ENCODE measurements around the gene IFT80. TPM values are rescaled to one million over a fixed set of nuclear protein-coding genes. Genes with fewer than 3 reads are reported as not detected.

The IFT80 gene
- polyA plus RNA-seq, 1 of the 3 experiments (the other 2 are of a cell fraction), result 10.5 TPM

DNA sequence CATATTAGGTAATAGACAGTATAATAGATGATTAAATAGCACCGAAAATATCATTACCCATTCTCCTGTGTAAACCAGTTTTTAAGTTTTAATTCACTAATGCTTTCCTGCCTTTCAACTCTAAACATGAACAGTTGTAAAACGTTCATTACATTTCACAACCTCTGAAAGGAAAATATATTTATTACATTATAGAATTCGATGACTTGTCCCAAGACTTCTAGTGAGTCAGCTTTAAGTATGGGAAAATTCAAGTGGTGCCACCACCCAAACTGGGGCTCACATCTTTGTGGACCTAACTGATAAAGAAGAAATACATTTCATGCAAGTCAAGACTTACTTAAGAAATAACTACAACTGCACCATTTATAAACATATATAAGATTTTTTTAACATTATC, 48.5 kb upstream of the IFT80 start:
- Histone ChIP-seq H3K9me3 (no peaks in the 10 kb centered on the region), H3K4me1 (ENCODE audit: control insufficient read depth in 1 of 2, insufficient read depth in 2 of 2, low read depth in 1 of 2, low read length in 1 of 2) (peaks cover 10 to 19% of the 10 kb centered on the region in 2 experiments), H3K27ac (ENCODE audit: low read depth in 2 of 2, low read length in 1 of 2) (peak overlapping the region; percentile 30 to 96; a peak in 3 of 4 replicates), H3K4me3 (ENCODE audit: low read depth in 2 of 2, low read length in 1 of 2) (peak overlapping the region; percentile 71 to 73; a peak in 3 of 4 replicates), H3K9me2 (no peaks in the 10 kb centered on the region), H3K4me2 (peak overlapping the region; percentile 65), H3K36me3 (replicated peaks in 1 of 2; ENCODE audit: control insufficient read depth in 1 of 2, insufficient read depth in 2 of 2, low read length in 1 of 2) (peaks cover 5 to 22% of the 10 kb centered on the region in 2 experiments), H3K79me2 (ENCODE audit: insufficient read depth) (peaks cover 67% of the 10 kb centered on the region), H4K20me1 (ENCODE audit: insufficient read depth) (no peaks in the 10 kb centered on the region), H3F3A (replicated peaks; ENCODE audit: insufficient read depth) (peaks cover 35% of the 10 kb centered on the region), H2AFZ (ENCODE audit: low read depth) (no peak overlapping the region), H3K9ac (peak overlapping the region; percentile 88; the same call in 1 of the 2 replicates), H3K27me3 (ENCODE audit: insufficient read depth) (no peaks in the 10 kb centered on the region)
- ChIA-PET CTCF (interaction anchor here (1.6 kb wide), 1 partner anchor 10 kb away, joined by 3 read pairs; no protein-coding TSS in a partner anchor), POLR2A (no interaction called here)
- WGBS (ENCODE audit: low lambda C conversion rate), result 15% methylated on average over 3 of the region's 3 CpGs
- peak; percentile 7; the same call in 1 of the 2 replicates for TF ChIP-seq FOSL2 (IDR thresholded peaks at IDR 0.05; ENCODE audit: borderline replicate concordance, low read depth)
- no peak for TF ChIP-seq YY1 (IDR thresholded peaks at IDR 0.05; ENCODE audit: low read depth)
- DNase-seq, result no peak

DNA sequence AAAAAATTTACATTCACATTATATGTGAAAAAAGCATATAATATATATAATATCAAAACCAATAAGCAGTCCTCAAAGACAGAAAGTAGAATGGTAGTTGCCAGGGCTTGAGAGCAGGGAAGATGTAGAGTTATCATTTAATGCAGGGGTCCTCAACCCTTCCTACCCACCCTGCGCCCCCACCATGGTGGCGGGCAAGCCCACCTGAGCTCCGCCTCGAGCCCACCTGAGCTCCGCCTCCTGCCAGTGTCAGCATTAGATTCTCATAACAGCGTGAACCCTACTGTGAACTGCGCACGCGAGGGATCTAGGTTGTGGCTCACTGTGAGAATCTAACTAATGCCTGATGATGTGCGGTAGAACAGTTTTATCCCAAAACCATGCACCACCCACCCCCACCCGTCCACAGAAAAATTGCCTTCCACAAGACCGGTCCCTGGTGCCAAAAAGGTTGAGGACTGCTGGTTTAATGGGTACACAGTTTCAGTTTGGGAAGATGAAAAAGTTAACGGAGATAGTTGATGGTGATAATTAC, 47.6 kb upstream of the IFT80 start:
- Histone ChIP-seq H3K36me3 (replicated peaks in 1 of 2; ENCODE audit: control insufficient read depth in 1 of 2, insufficient read depth in 2 of 2, low read length in 1 of 2) (peaks cover 5 to 29% of the 10 kb centered on the region in 2 experiments), H4K20me1 (ENCODE audit: insufficient read depth) (no peaks in the 10 kb centered on the region), H3K4me2 (peak overlapping the region; percentile 65), H3K79me2 (ENCODE audit: insufficient read depth) (peaks cover 77% of the 10 kb centered on the region), H3K27me3 (ENCODE audit: insufficient read depth) (no peaks in the 10 kb centered on the region), H3K9ac (no peak overlapping the region; the same call in 1 of the 2 replicates), H3K27ac (ENCODE audit: low read depth in 2 of 2, low read length in 1 of 2) (peak overlapping the region in 1 of 2 experiments; percentile 96; a peak in 1 of 4 replicates), H3K4me3 (ENCODE audit: low read depth in 2 of 2, low read length in 1 of 2) (peak overlapping the region; percentile 9 to 71; a peak in 2 of 4 replicates), H3F3A (replicated peaks; ENCODE audit: insufficient read depth) (peaks cover 36% of the 10 kb centered on the region), H3K9me2 (no peaks in the 10 kb centered on the region), H2AFZ (ENCODE audit: low read depth) (no peak overlapping the region), H3K4me1 (ENCODE audit: control insufficient read depth in 1 of 2, insufficient read depth in 2 of 2, low read depth in 1 of 2, low read length in 1 of 2) (peaks cover 10 to 15% of the 10 kb centered on the region in 2 experiments), H3K9me3 (no peaks in the 10 kb centered on the region)
- ChIA-PET CTCF (no interaction called here), POLR2A (no interaction called here)
- DNase-seq, result no peak
- TF ChIP-seq POLR2AphosphoS5 (IDR thresholded peaks at IDR 0.05; ENCODE audit: low read depth, low read length) (no peak), MEF2A (IDR thresholded peaks at IDR 0.05; ENCODE audit: borderline replicate concordance, low read depth) (no peak)
- TF ChIP-seq, protein P1, sequence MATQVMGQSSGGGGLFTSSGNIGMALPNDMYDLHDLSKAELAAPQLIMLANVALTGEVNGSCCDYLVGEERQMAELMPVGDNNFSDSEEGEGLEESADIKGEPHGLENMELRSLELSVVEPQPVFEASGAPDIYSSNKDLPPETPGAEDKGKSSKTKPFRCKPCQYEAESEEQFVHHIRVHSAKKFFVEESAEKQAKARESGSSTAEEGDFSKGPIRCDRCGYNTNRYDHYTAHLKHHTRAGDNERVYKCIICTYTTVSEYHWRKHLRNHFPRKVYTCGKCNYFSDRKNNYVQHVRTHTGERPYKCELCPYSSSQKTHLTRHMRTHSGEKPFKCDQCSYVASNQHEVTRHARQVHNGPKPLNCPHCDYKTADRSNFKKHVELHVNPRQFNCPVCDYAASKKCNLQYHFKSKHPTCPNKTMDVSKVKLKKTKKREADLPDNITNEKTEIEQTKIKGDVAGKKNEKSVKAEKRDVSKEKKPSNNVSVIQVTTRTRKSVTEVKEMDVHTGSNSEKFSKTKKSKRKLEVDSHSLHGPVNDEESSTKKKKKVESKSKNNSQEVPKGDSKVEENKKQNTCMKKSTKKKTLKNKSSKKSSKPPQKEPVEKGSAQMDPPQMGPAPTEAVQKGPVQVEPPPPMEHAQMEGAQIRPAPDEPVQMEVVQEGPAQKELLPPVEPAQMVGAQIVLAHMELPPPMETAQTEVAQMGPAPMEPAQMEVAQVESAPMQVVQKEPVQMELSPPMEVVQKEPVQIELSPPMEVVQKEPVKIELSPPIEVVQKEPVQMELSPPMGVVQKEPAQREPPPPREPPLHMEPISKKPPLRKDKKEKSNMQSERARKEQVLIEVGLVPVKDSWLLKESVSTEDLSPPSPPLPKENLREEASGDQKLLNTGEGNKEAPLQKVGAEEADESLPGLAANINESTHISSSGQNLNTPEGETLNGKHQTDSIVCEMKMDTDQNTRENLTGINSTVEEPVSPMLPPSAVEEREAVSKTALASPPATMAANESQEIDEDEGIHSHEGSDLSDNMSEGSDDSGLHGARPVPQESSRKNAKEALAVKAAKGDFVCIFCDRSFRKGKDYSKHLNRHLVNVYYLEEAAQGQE (IDR thresholded peaks at IDR 0.05; ENCODE audit: low read depth, low read length), result no peak
- WGBS (ENCODE audit: low lambda C conversion rate), result 97% methylated on average over 12 of the region's 13 CpGs

DNA sequence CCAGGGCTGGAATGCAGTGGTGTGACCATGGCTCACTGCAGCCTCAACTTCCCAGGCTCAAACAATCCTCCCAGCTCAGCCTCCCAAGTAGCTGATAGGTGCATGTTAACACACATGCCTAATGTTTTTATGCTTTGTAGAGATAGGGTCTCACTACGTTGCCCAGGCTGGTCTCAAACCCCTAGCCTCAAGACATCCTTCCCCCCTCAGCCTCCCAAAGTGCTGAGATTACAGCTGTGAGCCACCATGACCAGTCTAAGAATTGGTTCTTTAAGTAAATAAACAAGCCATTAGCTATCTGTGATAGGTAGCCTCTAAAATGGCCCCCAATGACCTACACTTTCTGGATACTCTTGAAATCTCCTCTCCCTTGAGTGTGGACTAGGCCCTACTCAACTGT, 46.8 kb upstream of the IFT80 start:
- H3K4me1 ChIP-seq (ENCODE audit: control insufficient read depth in 1 of 2, insufficient read depth in 2 of 2, low read depth in 1 of 2, low read length in 1 of 2), result peaks cover 9 to 10% of the 10 kb centered on the region in 2 experiments
- no peaks in the 10 kb centered on the region for H4K20me1 ChIP-seq (ENCODE audit: insufficient read depth)
- H2AFZ ChIP-seq (ENCODE audit: low read depth), result no peak overlapping the region
- ChIA-PET CTCF (no interaction called here), POLR2A (no interaction called here)
- H3K9ac ChIP-seq, result no peak overlapping the region
- H3K4me2 ChIP-seq, result no peak overlapping the region
- no peaks in the 10 kb centered on the region for H3K27me3 ChIP-seq (ENCODE audit: insufficient read depth)
- H3K27ac ChIP-seq (ENCODE audit: low read depth in 2 of 2, low read length in 1 of 2), result no peak overlapping the region
- H3F3A ChIP-seq (replicated peaks; ENCODE audit: insufficient read depth), result peaks cover 30% of the 10 kb centered on the region
- H3K4me3 ChIP-seq (ENCODE audit: low read depth in 2 of 2, low read length in 1 of 2), result no peak overlapping the region
- H3K79me2 ChIP-seq (ENCODE audit: insufficient read depth), result peaks cover 84% of the 10 kb centered on the region
- no peaks in the 10 kb centered on the region for H3K9me2 ChIP-seq
- no peak for DNase-seq
- H3K36me3 ChIP-seq (replicated peaks in 1 of 2; ENCODE audit: control insufficient read depth in 1 of 2, insufficient read depth in 2 of 2, low read length in 1 of 2), result peaks cover 5 to 29% of the 10 kb centered on the region in 2 experiments
- 100% methylated on average over 1 of the region's 1 CpG for WGBS (ENCODE audit: low lambda C conversion rate)
- no peaks in the 10 kb centered on the region for H3K9me3 ChIP-seq
- TF ChIP-seq RFX5 (IDR thresholded peaks at IDR 0.05; ENCODE audit: low read length) (no peak), TCF12 (IDR thresholded peaks at IDR 0.05) (no peak), GABPA (IDR thresholded peaks at IDR 0.05; ENCODE audit: low read depth) (no peak), EZH2phosphoT487 (IDR thresholded peaks at IDR 0.05; ENCODE audit: borderline replicate concordance, low read depth) (no peak), EP300 (IDR thresholded peaks at IDR 0.05; ENCODE audit: borderline replicate concordance in 1 of 2, low read depth in 1 of 2, low read length in 1 of 2) (no peak), TAF1 (IDR thresholded peaks at IDR 0.05; ENCODE audit: borderline replicate concordance, low read depth, low read length) (no peak), FOXJ3 (CRISPR knock-in tag; IDR thresholded peaks at IDR 0.05) (no peak), NRF1 (IDR thresholded peaks at IDR 0.05; ENCODE audit: low read depth, low read length) (no peak), NFIC (IDR thresholded peaks at IDR 0.05; ENCODE audit: borderline replicate concordance) (no peak), ELF1 (IDR thresholded peaks at IDR 0.05) (no peak), FOXM1 (IDR thresholded peaks at IDR 0.05; ENCODE audit: low read depth) (no peak), GATA2 (CRISPR knock-in tag; IDR thresholded peaks at IDR 0.05) (no peak)
- TF ChIP-seq, protein P2, sequence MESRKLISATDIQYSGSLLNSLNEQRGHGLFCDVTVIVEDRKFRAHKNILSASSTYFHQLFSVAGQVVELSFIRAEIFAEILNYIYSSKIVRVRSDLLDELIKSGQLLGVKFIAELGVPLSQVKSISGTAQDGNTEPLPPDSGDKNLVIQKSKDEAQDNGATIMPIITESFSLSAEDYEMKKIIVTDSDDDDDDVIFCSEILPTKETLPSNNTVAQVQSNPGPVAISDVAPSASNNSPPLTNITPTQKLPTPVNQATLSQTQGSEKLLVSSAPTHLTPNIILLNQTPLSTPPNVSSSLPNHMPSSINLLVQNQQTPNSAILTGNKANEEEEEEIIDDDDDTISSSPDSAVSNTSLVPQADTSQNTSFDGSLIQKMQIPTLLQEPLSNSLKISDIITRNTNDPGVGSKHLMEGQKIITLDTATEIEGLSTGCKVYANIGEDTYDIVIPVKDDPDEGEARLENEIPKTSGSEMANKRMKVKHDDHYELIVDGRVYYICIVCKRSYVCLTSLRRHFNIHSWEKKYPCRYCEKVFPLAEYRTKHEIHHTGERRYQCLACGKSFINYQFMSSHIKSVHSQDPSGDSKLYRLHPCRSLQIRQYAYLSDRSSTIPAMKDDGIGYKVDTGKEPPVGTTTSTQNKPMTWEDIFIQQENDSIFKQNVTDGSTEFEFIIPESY (IDR thresholded peaks at IDR 0.05; ENCODE audit: borderline replicate concordance, low read depth), result no peak
